ENCODE data around the gene PDGFA. TPM values are rescaled to one million over a fixed set of nuclear protein-coding genes. Genes with fewer than 3 reads are reported as not detected.

The PDGFA gene
- total RNA-seq, 1 donor from 2014 or later = 9.8 TPM

GRCh38 chr7:522071-522950 lies 2.7 kb upstream of the PDGFA start:
- no peak overlapping the region for H3K27ac Mint-ChIP-seq

GRCh38 chr7:521221-522070 lies 1.8 kb upstream of the PDGFA start:
- Histone ChIP-seq H2AFZ (replicated peaks) (no peak overlapping the region), H3F3A (ENCODE audit: low read depth) (peaks cover 35% of the 10 kb centered on the region), H3K79me2 (ENCODE audit: low read depth) (peaks cover 7% of the 10 kb centered on the region), H3K9me3 (ENCODE audit: low read depth) (no peaks in the 10 kb centered on the region), H3K4me3 (peak overlapping the region; percentile 53), H3K4me2 (peak overlapping the region; percentile 76), H3K27me3 (peaks cover 91% of the 10 kb centered on the region), H3K27ac (no peak overlapping the region), H3K9ac (no peak overlapping the region), H3K36me3 (no peaks in the 10 kb centered on the region), H4K20me1 (ENCODE audit: low read depth) (peaks cover 37% of the 10 kb centered on the region), H3K4me1 (peaks cover 30% of the 10 kb centered on the region)
- no peaks in the 10 kb centered on the region for H3K9me3 Mint-ChIP-seq
- H3K36me3 Mint-ChIP-seq = no peaks in the 10 kb centered on the region
- peaks cover 47% of the 10 kb centered on the region for H3K27me3 Mint-ChIP-seq (ENCODE audit: insufficient read depth, low read depth)
- peak; percentile 65 for DNase-seq (ENCODE audit: low spot score)
- peaks cover 7% of the 10 kb centered on the region for H3K4me1 Mint-ChIP-seq
- TF ChIP-seq, protein P1, sequence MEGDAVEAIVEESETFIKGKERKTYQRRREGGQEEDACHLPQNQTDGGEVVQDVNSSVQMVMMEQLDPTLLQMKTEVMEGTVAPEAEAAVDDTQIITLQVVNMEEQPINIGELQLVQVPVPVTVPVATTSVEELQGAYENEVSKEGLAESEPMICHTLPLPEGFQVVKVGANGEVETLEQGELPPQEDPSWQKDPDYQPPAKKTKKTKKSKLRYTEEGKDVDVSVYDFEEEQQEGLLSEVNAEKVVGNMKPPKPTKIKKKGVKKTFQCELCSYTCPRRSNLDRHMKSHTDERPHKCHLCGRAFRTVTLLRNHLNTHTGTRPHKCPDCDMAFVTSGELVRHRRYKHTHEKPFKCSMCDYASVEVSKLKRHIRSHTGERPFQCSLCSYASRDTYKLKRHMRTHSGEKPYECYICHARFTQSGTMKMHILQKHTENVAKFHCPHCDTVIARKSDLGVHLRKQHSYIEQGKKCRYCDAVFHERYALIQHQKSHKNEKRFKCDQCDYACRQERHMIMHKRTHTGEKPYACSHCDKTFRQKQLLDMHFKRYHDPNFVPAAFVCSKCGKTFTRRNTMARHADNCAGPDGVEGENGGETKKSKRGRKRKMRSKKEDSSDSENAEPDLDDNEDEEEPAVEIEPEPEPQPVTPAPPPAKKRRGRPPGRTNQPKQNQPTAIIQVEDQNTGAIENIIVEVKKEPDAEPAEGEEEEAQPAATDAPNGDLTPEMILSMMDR (IDR thresholded peaks at IDR 0.05) = no peak
- TF ChIP-seq EZH2phosphoT487 (IDR thresholded peaks at IDR 0.05) (peak; percentile 16), EZH2 (IDR thresholded peaks at IDR 0.05) (no peak)
- H3K27ac Mint-ChIP-seq = no peak overlapping the region
- peak overlapping the region; percentile 71 for H3K4me3 Mint-ChIP-seq

More at GRCh38 chr7:522071-522950, 2.7 kb upstream of the PDGFA start:
- Histone ChIP-seq H3K27me3 (peaks cover 83% of the 10 kb centered on the region), H3K9ac (no peak overlapping the region), H4K20me1 (ENCODE audit: low read depth) (peaks cover 35% of the 10 kb centered on the region), H3K27ac (no peak overlapping the region), H3K4me2 (peak overlapping the region; percentile 76), H3K4me3 (peak overlapping the region; percentile 53), H3K79me2 (ENCODE audit: low read depth) (peaks cover 7% of the 10 kb centered on the region), H3K36me3 (no peaks in the 10 kb centered on the region), H2AFZ (replicated peaks) (no peak overlapping the region), H3K4me1 (peaks cover 28% of the 10 kb centered on the region), H3F3A (ENCODE audit: low read depth) (peaks cover 32% of the 10 kb centered on the region), H3K9me3 (ENCODE audit: low read depth) (no peaks in the 10 kb centered on the region)
- Mint-ChIP-seq H3K27me3 (ENCODE audit: insufficient read depth, low read depth) (peaks cover 51% of the 10 kb centered on the region), H3K9me3 (no peaks in the 10 kb centered on the region), H3K4me1 (peaks cover 7% of the 10 kb centered on the region), H3K36me3 (no peaks in the 10 kb centered on the region), H3K4me3 (peak overlapping the region; percentile 48)
- TF ChIP-seq EZH2phosphoT487 (IDR thresholded peaks at IDR 0.05) = peak; percentile 95
- TF ChIP-seq EZH2 (IDR thresholded peaks at IDR 0.05) = peak; percentile 98
- TF ChIP-seq, protein P1 (IDR thresholded peaks at IDR 0.05) = no peak
- peak; percentile 68 for DNase-seq (ENCODE audit: low spot score)

DNA sequence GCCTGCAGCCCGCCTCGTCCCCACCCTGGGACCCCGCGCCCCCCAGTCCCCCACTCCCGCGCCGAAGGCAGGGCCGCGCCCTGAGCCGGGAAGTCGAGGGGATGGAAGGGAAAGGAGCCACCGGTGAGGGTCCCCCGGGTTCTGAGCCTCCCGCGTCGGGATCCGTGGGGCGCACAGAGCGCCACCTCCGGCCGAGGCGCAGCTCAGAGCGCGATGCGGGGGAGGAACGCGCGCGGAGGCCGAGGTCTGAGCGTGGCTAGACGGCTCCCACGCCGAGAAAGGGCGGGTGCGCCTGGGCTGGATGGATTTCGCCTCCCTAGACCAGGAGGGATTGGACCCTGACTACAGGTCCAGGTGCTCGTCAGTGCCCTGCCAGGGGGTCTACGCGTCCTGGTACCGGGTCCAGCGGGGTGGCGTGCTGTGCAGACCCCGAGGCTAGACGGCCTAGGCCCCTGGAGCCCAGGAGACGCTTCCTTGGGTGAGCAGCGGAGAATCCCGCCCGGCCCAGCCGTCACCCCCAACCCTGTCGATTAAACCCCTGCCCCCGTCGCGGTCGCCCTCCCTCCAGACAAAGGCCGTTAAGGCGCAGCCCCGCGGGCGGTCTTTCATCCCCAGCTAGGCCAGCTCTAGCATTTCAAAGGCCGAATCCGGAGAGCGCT lies 986 bp upstream of the PDGFA start:
- H3K4me1 ChIP-seq = peaks cover 38% of the 10 kb centered on the region
- Mint-ChIP-seq H3K4me3 (no peak overlapping the region), H3K36me3 (no peaks in the 10 kb centered on the region), H3K4me1 (peaks cover 13% of the 10 kb centered on the region), H3K9me3 (no peaks in the 10 kb centered on the region), H3K27me3 (ENCODE audit: insufficient read depth, low read depth) (peaks cover 50% of the 10 kb centered on the region), H3K27ac (no peak overlapping the region)
- peaks cover 7% of the 10 kb centered on the region for H3K79me2 ChIP-seq (ENCODE audit: low read depth)
- peaks cover 42% of the 10 kb centered on the region for H3F3A ChIP-seq (ENCODE audit: low read depth)
- H3K27ac ChIP-seq = no peak overlapping the region
- peak overlapping the region; percentile 53 for H3K4me3 ChIP-seq
- no peaks in the 10 kb centered on the region for H3K36me3 ChIP-seq
- peak; percentile 80 for DNase-seq (ENCODE audit: low spot score)
- H3K9me3 ChIP-seq (ENCODE audit: low read depth) = no peaks in the 10 kb centered on the region
- H2AFZ ChIP-seq (replicated peaks) = no peak overlapping the region
- TF ChIP-seq, protein P1 (IDR thresholded peaks at IDR 0.05) = peak; percentile 33
- TF ChIP-seq EZH2 (IDR thresholded peaks at IDR 0.05) (peak; percentile 82), EZH2phosphoT487 (IDR thresholded peaks at IDR 0.05) (peak; percentile 70)
- H4K20me1 ChIP-seq (ENCODE audit: low read depth) = peaks cover 45% of the 10 kb centered on the region
- peak overlapping the region; percentile 76 for H3K4me2 ChIP-seq
- H3K9ac ChIP-seq = no peak overlapping the region
- peaks cover 97% of the 10 kb centered on the region for H3K27me3 ChIP-seq
